Osteoblast (primary cell): ENCODE results near the gene DENND1A. TPM values are rescaled to one million over a fixed set of nuclear protein-coding genes. Genes with fewer than 3 reads are reported as not detected.

ENCODE experiments used
- DNase-seq: peaks from one replicate; pipeline ENCODE4 v3.0.0; 2011; ENCODE audit warnings: low spot score, mixed read lengths; ENCODE audit not compliant: insufficient read length; ENCODE audit errors: missing footprints
- H2AFZ ChIP-seq: 2 replicates; pipeline ENCODE4 v1.6.0; 2011; ENCODE audit warnings: mild to moderate bottlenecking, low read length
- H3K27ac ChIP-seq: 2 replicates; pipeline ENCODE4 v1.5.1; 2011; ENCODE audit warnings: mild to moderate bottlenecking, low read depth, low read length, moderate library complexity
- H3K27me3 ChIP-seq: 2 replicates; pipeline ENCODE4 v1.6.0; 2012; ENCODE audit warnings: mild to moderate bottlenecking, control low read depth, inconsistent platforms, low read length, moderate library complexity; ENCODE audit not compliant: insufficient read depth
- H3K36me3 ChIP-seq: 2 replicates; pipeline ENCODE4 v1.5.1; 2011; ENCODE audit warnings: mild to moderate bottlenecking, low read length, control low read depth, moderate library complexity; ENCODE audit not compliant: insufficient read depth
- H3K4me1 ChIP-seq: 2 replicates; pipeline ENCODE4 v1.5.1; 2011; ENCODE audit warnings: mild to moderate bottlenecking, low read length, control low read depth, moderate library complexity; ENCODE audit not compliant: insufficient read depth
- H3K4me2 ChIP-seq: 2 replicates; pipeline ENCODE4 v1.6.0; 2011; ENCODE audit warnings: mild to moderate bottlenecking, low read length; ENCODE audit not compliant: insufficient read depth
- H3K4me3 ChIP-seq: fragments of 200-600 bp; sonication (generic); 3 replicates; pipeline ENCODE4 v1.5.1; 2012; ENCODE audit warnings: mild to moderate bottlenecking, low read length, inconsistent platforms; ENCODE audit not compliant: insufficient read depth
- H3K79me2 ChIP-seq: 2 replicates; pipeline ENCODE4 v1.6.0; 2012; ENCODE audit warnings: mild to moderate bottlenecking, low read length, control low read depth, inconsistent platforms; ENCODE audit not compliant: insufficient read depth
- H3K9me3 ChIP-seq: 2 replicates; pipeline ENCODE4 v1.5.1; 2011; ENCODE audit warnings: low read depth, low read length, control low read depth
- H4K20me1 ChIP-seq: 2 replicates; pipeline ENCODE4 v1.6.0; 2012; ENCODE audit warnings: mild to moderate bottlenecking, low read length, control low read depth; ENCODE audit not compliant: insufficient read depth
- total RNA-seq: library from RNA; depleted of rRNA; stranded (reverse); fragments of >200 nt; gene quantifications from 2 replicates; pipeline ENCODE4 v1.2.3, GENCODE V29; 2012
- TF ChIP-seq, protein P1 (sequence below): IDR thresholded peaks from 2 replicates; pipeline ENCODE4 v1.5.1; 2011; ENCODE audit warnings: mild to moderate bottlenecking, low read depth, low read length, moderate library complexity; ENCODE audit errors: extremely low read depth

The DENND1A gene
- total RNA-seq, 1 donor, result 14.1 TPM

DNA sequence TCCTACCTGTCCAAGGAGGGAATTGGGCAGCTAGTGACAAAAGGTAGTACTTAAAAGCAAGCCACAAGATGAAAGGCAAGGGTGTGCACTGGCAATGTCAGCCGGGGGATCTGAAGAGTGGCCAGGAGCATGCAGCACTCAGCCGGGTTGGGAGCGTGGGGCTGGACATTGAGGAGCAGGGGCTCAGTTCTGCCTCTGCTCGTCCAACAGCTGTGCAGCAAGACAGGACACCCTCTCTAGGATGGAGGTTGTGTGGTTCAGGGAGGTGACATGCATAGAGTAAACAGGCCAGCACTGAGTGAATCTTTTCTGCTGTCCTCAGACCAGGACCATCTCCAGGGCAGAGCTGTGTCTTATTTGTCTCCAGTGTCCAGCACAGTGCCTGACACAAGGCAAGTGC, 338.6 kb downstream of the DENND1A start:
- no peaks in the 10 kb centered on the region for H3K79me2 ChIP-seq
- H3K4me1 ChIP-seq, result no peaks in the 10 kb centered on the region
- peaks cover 2% of the 10 kb centered on the region for H4K20me1 ChIP-seq
- no peak overlapping the region for H3K27ac ChIP-seq
- TF ChIP-seq, protein P1, sequence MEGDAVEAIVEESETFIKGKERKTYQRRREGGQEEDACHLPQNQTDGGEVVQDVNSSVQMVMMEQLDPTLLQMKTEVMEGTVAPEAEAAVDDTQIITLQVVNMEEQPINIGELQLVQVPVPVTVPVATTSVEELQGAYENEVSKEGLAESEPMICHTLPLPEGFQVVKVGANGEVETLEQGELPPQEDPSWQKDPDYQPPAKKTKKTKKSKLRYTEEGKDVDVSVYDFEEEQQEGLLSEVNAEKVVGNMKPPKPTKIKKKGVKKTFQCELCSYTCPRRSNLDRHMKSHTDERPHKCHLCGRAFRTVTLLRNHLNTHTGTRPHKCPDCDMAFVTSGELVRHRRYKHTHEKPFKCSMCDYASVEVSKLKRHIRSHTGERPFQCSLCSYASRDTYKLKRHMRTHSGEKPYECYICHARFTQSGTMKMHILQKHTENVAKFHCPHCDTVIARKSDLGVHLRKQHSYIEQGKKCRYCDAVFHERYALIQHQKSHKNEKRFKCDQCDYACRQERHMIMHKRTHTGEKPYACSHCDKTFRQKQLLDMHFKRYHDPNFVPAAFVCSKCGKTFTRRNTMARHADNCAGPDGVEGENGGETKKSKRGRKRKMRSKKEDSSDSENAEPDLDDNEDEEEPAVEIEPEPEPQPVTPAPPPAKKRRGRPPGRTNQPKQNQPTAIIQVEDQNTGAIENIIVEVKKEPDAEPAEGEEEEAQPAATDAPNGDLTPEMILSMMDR, result no peak
- H3K27me3 ChIP-seq, result no peaks in the 10 kb centered on the region
- H3K4me2 ChIP-seq, result no peak overlapping the region
- no peak overlapping the region for H2AFZ ChIP-seq
- no peaks in the 10 kb centered on the region for H3K9me3 ChIP-seq
- H3K36me3 ChIP-seq, result no peaks in the 10 kb centered on the region
- H3K4me3 ChIP-seq, result no peak overlapping the region
- DNase-seq, result no peak

DNA sequence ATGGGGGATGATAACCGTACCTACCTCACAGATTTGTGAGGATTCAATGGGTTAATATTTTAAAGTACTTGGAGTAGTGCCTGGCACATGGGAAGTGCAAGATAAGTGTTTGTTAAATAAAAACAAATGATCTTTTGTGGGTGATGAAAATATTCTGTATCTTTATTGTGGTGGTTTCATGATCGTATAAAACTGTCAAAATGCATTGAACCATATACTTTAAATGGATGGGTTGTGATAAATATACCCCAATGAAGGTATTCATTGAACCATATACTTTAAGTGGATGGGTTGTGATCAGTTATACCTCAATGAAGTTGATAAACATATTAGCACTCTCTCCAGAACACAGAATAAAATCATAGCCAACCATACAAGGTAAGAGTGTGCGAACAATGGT, 339.4 kb downstream of the DENND1A start:
- no peak for DNase-seq
- H3K9me3 ChIP-seq, result no peaks in the 10 kb centered on the region
- H4K20me1 ChIP-seq, result peaks cover 2% of the 10 kb centered on the region
- no peak overlapping the region for H3K4me2 ChIP-seq
- H3K79me2 ChIP-seq, result no peaks in the 10 kb centered on the region
- no peaks in the 10 kb centered on the region for H3K27me3 ChIP-seq
- no peaks in the 10 kb centered on the region for H3K4me1 ChIP-seq
- H3K36me3 ChIP-seq, result no peaks in the 10 kb centered on the region
- TF ChIP-seq, protein P1, result no peak
- no peak overlapping the region for H3K4me3 ChIP-seq
- no peak overlapping the region for H3K27ac ChIP-seq
- H2AFZ ChIP-seq, result no peak overlapping the region

DNA sequence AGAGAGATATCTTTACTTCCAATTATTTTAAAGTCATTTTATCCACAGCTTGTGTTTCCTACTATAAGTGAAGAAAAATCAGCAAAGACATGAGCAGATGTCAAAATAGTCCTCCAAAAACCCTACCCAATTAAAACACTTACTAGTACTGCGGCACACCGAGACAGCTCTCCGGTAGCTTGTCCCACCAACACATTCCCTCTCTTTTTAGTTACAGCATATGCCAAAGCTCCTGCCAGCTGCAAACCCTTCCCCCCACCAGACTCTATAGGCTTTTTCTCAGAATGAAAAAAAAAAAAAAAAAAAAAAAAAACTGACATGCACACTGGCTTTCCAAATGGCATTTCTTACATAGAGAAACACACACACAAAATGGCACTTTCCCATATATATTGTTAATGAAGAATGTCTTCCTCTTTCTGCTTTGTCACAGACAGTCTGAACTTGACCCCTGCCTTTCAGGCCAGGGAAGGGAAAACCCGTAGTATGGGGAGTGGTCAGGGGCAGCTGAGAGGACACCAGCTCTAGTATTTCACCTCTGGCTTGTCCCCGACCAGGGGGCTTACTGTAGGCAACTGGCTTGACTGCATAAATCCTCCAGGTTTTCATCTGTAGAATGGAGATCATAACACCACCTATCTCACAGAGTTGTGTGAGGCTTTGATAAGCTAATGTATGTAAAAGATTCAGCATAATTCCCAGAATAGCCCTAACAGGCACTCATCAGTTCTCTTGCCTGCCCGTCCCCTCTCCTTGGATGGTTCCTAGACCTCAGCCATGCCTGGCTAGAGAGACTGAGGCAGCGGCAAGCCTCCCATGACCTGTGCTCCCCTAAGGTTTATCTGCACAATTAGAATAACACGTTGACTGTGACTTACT, 340.3 kb downstream of the DENND1A start:
- Histone ChIP-seq H3K27me3 (no peaks in the 10 kb centered on the region), H3K36me3 (no peaks in the 10 kb centered on the region), H3K4me2 (no peak overlapping the region), H4K20me1 (peaks cover 2% of the 10 kb centered on the region), H2AFZ (no peak overlapping the region), H3K79me2 (no peaks in the 10 kb centered on the region), H3K9me3 (no peaks in the 10 kb centered on the region), H3K4me3 (no peak overlapping the region), H3K27ac (no peak overlapping the region), H3K4me1 (no peaks in the 10 kb centered on the region)
- TF ChIP-seq, protein P1, result no peak
- no peak for DNase-seq

DNA sequence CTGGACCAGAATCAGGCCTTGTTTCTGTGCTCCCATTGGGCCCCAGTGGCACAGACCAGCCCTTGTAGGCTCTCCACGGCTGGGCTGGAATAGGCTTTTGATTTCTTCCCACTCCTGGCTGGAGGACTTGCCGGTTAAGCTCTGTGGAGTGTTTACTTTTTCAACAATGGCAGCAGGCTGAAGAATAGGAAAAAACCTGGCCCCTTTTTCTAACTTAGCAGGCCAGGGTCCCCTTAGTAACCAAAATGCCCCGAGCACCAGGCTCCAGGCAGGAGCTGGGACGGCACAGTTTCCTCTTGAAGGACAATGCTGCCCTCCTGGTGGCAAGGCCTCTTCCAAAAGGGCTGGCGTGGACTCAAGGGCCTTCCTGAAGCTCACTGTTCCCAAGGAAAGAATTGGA, 343.7 kb downstream of the DENND1A start:
- TF ChIP-seq, protein P1, result no peak
- H3K4me2 ChIP-seq, result no peak overlapping the region
- peaks cover 2% of the 10 kb centered on the region for H4K20me1 ChIP-seq
- no peak overlapping the region for H3K4me3 ChIP-seq
- no peaks in the 10 kb centered on the region for H3K79me2 ChIP-seq
- no peak overlapping the region for H2AFZ ChIP-seq
- H3K27ac ChIP-seq, result no peak overlapping the region
- no peak for DNase-seq
- H3K4me1 ChIP-seq, result no peaks in the 10 kb centered on the region
- H3K9me3 ChIP-seq, result no peaks in the 10 kb centered on the region
- H3K27me3 ChIP-seq, result no peaks in the 10 kb centered on the region
- H3K36me3 ChIP-seq, result no peaks in the 10 kb centered on the region
